Colonic mucosa (tissue), 4 donors: ENCODE results near the gene RNF115. TPM values are rescaled to one million over a fixed set of nuclear protein-coding genes. Genes with fewer than 3 reads are reported as not detected.
"Not testable (repeated sequence)": the region's sequence is repeated elsewhere in the genome, so short reads cannot be mapped to it uniquely, and the experiment has no call there.

Source experiments
- DNase-seq: peaks from one replicate; pipeline ENCODE4 v3.0.0-alpha.2; 2020
- H3K27ac ChIP-seq: fragments of 200-600 bp; one replicate; pipeline ENCODE4 v1.8.0; 2021
- H3K27me3 ChIP-seq: fragments of 200-600 bp; one replicate; pipeline ENCODE4 v1.8.0; 2021
- H3K36me3 ChIP-seq: fragments of 200-600 bp; one replicate; pipeline ENCODE4 v1.8.0; 2021
- H3K4me1 ChIP-seq: fragments of 200-600 bp; one replicate; pipeline ENCODE4 v1.8.0; 2021; ENCODE audit warnings: mild to moderate bottlenecking
- H3K4me3 ChIP-seq: fragments of 200-600 bp; one replicate; pipeline ENCODE4 v1.8.0; 2021
- H3K9ac ChIP-seq, 2 donors: one replicate each; pipeline ENCODE4 v1.7.0; 2013; ENCODE audit warnings: control low read depth in 2 of 2, low read depth in 2 of 2, low read length in 2 of 2
- H3K9me3 ChIP-seq: fragments of 200-600 bp; one replicate; pipeline ENCODE4 v1.8.0; 2021
- CTCF ChIP-seq: fragments of 200-600 bp; IDR thresholded peaks from one replicate; pipeline ENCODE4 v1.8.0; 2022; ENCODE audit warnings: antibody characterized with exemption, mild to moderate bottlenecking
- intact Hi-C: fragments of 100-400 bp; cut with DNase I; formaldehyde crosslinking; loops from one replicate; pipeline ENCODE4 v1.14.1; 2022
- total RNA-seq, 2 donors: library from RNA; stranded (reverse); fragmentation: NEBNext Ultra II Directional in 1 of 2; extraction: Animal tissue kit (Norgen Biotek cat#: 25700) in 1 of 2; gene quantifications; one replicate each; pipeline ENCODE4 v1.2.1, GENCODE V29; 2021
- donor health status: healthy.
- donor health status: DM: no; HTN: no; CAD: no.
- donor health status: DM: no; HTN: no; CAD: no.

Gene RNF115
- total RNA-seq, 2 donors from 2014 or later, result 6.4 to 6.9 TPM

GRCh38 chr1:145826030-145826429 lies 2.1 kb upstream of the RNF115 start:
- Histone ChIP-seq H3K4me1 (no peaks in the 10 kb centered on the region), H3K9me3 (no peaks in the 10 kb centered on the region), H3K27ac (no peak overlapping the region), H3K4me3 (no peak overlapping the region), H3K27me3 (no peaks in the 10 kb centered on the region), H3K36me3 (peaks cover 4% of the 10 kb centered on the region), H3K9ac (no peak overlapping the region)
- no peak for DNase-seq
- intact Hi-C loops, result no loop called here
- TF ChIP-seq CTCF, result no peak

DNA sequence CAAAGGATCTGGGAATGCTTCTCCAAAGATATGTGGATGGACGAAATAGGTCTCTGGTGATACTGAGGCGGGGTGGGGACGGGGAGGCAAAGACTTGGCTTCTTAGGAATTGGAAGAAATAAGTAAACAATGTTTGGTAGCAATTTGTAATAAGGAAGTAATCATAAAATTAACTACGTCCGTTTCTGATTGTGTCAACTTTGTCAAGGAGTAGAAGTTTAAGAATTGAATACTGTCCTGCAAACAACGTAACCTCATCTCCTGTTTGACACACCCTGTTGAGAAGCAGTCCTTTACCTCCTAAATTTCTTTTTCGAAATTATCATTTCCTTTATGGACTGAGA lies 576 bp upstream of the RNF115 start:
- H3K36me3 ChIP-seq, result peaks cover 4% of the 10 kb centered on the region
- peak overlapping the region; percentile 87 to 94 for H3K9ac ChIP-seq
- no peak for TF ChIP-seq CTCF
- no peaks in the 10 kb centered on the region for H3K9me3 ChIP-seq
- peak overlapping the region; percentile 93 for H3K27ac ChIP-seq
- H3K4me3 ChIP-seq, result peak overlapping the region; percentile 82
- no peaks in the 10 kb centered on the region for H3K4me1 ChIP-seq
- H3K27me3 ChIP-seq, result no peaks in the 10 kb centered on the region
- no peak for DNase-seq
- intact Hi-C loops, result no loop called here

DNA sequence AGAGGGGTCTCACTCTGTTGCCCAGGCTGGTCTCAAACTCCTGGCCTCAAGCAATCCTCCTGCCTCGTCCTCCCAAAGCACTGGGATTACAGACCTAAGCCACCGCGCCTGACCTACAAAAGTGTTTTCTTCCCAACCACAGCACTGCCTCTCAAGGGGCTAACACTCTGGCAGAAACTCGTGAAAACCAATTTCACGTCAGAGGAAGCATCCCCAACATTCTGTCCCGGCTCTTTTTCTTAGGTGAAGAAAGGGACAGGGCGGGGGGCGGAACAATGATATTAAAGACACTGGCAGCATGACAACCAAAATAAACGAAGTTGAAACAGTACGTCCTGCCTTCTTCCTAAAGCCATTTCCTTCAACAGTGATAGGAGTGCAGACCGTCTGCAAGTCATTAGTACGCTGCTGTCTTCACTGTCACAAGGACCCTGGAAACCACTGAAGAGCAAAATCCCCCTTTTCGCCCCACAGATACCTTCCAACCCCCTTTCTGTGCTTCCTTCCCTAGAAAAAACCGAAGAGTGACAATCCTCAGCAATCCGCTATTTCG lies 1.0 kb downstream of the RNF115 start:
- H3K9me3 ChIP-seq, H3K27ac ChIP-seq, intact Hi-C loops, H3K4me1 ChIP-seq, H3K9ac ChIP-seq, H3K4me3 ChIP-seq, H3K27me3 ChIP-seq, H3K36me3 ChIP-seq, DNase-seq: not testable (repeated sequence)

GRCh38 chr1:145818095-145818494 lies 5.8 kb downstream of the RNF115 start:
- H3K27me3 ChIP-seq, DNase-seq, intact Hi-C loops, H3K9me3 ChIP-seq, H3K27ac ChIP-seq, H3K36me3 ChIP-seq, H3K4me3 ChIP-seq, H3K4me1 ChIP-seq, H3K9ac ChIP-seq: not testable (repeated sequence)

GRCh38 chr1:145812977-145813810 lies 10.7 kb downstream of the RNF115 start:
- H3K27me3 ChIP-seq, intact Hi-C loops, H3K9me3 ChIP-seq, H3K36me3 ChIP-seq, H3K9ac ChIP-seq, DNase-seq, H3K4me3 ChIP-seq, H3K4me1 ChIP-seq, H3K27ac ChIP-seq: not testable (repeated sequence)

DNA sequence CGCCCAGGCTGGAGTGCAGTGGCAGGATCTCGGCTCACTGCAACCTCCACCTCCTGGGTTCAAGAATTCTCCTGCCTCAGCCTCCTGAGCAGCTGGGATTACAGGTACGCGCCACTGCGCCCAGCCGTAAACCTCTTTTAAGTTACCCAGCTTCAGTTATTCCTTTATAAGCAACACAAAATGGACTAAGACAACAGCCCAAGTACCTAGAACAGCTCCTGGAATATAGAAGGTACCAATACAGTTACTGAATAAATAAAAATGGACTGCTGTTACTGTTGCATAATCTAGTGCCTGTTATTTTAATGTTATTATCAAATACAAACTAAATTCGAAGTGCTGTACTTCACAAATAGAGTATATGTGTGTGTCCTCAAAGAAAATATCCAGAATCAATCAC lies 17.1 kb downstream of the RNF115 start:
- Histone ChIP-seq H3K27ac (no peak overlapping the region), H3K27me3 (no peaks in the 10 kb centered on the region), H3K4me1 (no peaks in the 10 kb centered on the region), H3K9ac (no peak overlapping the region), H3K36me3 (no peaks in the 10 kb centered on the region), H3K4me3 (no peak overlapping the region), H3K9me3 (no peaks in the 10 kb centered on the region)
- no peak for DNase-seq
- no peak for TF ChIP-seq CTCF
- intact Hi-C loops, result no loop called here

- intact Hi-C loops, result no loop called here
- H3K4me3 ChIP-seq, result no peak overlapping the region
- TF ChIP-seq CTCF, result no peak
- H3K9me3 ChIP-seq, result no peaks in the 10 kb centered on the region
- no peaks in the 10 kb centered on the region for H3K36me3 ChIP-seq
- H3K9ac ChIP-seq, result no peak overlapping the region
- no peaks in the 10 kb centered on the region for H3K27me3 ChIP-seq
- no peaks in the 10 kb centered on the region for H3K4me1 ChIP-seq
- no peak for DNase-seq
- no peak overlapping the region for H3K27ac ChIP-seq
Measured at GRCh38 chr1:145806408-145806807, 17.5 kb downstream of the RNF115 start.
